ENCODE results near the gene APOH.

DNA sequence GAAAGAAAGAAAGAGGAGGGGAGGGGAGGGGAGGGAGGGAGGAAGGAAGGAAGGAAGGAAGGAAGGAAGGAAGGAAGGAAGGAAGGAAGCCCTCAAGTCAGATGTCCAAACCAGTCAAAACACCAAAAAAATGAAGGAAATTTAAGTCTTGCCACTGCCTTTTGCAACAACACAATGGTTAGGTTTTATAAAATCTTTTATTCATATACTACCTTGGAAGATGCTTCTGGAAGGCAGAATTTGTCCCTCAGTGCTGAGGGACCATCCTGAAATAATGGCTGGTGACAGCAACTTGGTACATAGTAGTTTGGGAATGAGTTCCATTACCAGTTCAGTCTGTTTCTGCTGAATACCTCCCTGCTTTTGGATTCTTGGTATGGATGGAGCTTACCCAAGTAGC, 7.9 kb downstream of the APOH start:
- TF ChIP-seq, protein P1, sequence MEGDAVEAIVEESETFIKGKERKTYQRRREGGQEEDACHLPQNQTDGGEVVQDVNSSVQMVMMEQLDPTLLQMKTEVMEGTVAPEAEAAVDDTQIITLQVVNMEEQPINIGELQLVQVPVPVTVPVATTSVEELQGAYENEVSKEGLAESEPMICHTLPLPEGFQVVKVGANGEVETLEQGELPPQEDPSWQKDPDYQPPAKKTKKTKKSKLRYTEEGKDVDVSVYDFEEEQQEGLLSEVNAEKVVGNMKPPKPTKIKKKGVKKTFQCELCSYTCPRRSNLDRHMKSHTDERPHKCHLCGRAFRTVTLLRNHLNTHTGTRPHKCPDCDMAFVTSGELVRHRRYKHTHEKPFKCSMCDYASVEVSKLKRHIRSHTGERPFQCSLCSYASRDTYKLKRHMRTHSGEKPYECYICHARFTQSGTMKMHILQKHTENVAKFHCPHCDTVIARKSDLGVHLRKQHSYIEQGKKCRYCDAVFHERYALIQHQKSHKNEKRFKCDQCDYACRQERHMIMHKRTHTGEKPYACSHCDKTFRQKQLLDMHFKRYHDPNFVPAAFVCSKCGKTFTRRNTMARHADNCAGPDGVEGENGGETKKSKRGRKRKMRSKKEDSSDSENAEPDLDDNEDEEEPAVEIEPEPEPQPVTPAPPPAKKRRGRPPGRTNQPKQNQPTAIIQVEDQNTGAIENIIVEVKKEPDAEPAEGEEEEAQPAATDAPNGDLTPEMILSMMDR (conservative IDR thresholded peaks at IDR 0.05; ENCODE audit: low read depth, low read length) = no peak
- TF ChIP-seq EZH2 (IDR thresholded peaks at IDR 0.05; ENCODE audit: borderline replicate concordance, low read depth, low read length, poor library complexity, severe bottlenecking) = no peak
